Hypothalamus (tissue), 51 donors: Measurements from ENCODE around the gene AKR1C3.
"Not testable (repeated sequence)": the region's sequence is repeated elsewhere in the genome, so short reads cannot be mapped to it uniquely, and the experiment has no call there.

ENCODE experiments used
- DNase-seq, 51 donors: peaks; one replicate each; lab custom pipeline; 2025; lab: John Stamatoyannopoulos, UW

AKR1C3 gene

DNA sequence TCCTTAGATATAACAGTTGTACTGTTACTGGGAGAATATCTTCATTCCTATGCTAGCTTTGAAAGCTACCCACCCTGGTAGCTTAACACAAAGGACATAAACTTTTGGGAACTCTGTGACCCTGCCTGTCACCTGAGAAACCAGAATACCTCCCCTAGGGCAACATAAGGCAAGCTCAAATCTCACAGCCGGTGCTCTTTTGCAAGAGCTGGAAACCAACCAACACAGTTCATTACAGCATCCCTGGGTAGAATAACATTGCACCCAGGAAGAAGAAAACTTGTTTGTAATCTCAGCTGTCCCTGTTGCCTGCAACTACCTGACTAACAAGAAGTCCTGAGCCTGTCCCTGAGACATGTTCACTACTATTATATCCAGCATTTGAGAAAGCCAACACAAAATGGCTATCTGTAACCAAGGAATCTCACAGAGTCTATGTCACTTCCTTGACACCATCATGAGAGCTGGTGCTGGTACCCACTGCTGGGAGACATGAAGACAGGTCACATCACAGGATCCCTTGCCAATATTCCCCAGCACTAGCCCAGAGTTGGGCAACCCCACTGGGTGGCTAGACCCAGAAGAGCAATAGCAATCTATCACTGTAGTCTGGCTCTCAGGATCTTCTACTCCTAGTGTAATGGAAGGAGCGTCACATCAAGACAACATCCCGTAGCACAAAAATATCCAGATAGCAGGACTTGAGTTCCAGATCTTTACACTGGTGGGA is 31.3 kb downstream of the AKR1C3 start:
- DNase-seq: no peak

DNA sequence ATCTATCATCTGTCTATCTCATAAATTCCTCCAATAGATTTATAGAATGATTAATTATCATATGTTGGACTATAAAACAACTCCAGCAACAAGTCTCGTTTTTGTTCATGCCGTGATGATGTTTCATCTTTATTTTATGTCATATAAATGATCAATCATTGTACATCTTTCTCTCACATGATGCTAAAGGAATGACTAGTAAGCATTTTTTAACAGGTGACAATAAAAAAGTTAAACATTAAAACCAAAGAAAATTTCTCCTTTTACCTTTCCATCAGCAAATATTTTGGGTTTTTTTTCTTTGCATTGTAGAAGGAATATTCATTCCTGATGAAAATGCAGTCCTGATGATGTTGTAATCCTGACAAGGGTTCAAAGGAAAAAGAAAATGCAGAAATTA is 41.4 kb downstream of the AKR1C3 start:
- DNase-seq: no peak

DNA sequence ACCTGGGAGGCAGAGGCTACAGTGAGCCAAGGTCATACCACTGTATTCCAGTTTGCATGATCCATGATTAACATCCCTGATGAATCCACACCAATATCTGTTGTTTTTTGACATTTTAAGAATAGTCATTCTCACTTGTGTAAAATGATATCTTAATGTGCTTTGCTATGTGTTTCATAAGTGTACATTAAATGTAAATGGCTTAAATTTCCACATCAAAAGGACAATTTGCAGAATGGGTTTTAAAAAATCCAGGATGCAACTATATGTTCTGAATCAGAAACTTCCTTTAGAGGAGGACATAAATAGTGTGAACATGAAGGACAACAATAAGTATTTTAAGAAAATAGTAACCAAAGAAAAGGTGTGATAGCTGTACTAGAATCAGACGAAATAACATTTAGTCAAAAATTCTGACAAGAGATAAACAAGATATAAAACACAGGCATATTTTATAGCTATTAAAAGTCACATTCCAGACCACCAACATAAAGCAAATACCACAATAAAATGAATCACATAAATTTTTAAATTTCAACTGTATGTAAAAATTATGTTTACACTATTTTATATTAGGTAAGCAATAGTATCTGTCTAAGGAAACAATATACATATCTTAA is 42.4 kb downstream of the AKR1C3 start:
- DNase-seq: no peak

DNA sequence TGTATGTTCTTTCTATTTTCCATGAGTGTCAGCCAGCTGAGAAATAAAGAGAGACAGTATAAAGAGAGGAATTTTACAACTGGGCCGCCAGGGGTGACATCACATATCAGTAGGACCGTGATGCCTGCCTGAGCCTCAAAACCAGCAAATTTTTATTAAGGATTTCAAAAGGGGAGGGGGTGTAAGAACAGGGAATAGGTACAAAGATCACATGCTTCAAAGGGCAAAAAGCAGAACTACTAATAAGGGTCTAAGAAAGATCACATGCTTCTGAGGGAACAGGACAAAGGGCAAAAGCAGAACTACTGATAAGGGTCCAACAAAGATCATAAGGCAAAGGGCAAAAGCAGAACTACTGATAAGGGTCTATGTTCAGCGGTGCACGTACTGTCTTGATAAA is 43.5 kb downstream of the AKR1C3 start:
- DNase-seq: not testable (repeated sequence)

DNA sequence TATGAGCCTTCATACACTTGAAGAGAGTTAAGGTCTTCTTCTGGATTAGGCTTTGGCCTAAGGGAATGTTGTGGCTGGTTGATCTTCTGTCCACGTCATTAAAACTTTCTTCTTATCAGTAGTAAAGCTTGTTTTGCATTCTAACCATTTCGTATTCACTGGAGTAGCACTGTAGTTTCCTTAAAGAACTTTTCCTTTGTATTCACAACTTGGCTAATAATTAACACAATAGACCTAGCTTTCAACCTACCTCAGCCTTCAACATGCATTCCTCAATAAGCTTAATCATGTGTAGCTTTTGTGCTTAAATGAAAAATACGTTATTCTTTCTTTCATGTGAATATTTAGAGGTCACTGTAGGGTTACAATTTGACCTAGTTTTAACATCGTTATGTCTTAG is 48.0 kb downstream of the AKR1C3 start:
- DNase-seq: no peak

DNA sequence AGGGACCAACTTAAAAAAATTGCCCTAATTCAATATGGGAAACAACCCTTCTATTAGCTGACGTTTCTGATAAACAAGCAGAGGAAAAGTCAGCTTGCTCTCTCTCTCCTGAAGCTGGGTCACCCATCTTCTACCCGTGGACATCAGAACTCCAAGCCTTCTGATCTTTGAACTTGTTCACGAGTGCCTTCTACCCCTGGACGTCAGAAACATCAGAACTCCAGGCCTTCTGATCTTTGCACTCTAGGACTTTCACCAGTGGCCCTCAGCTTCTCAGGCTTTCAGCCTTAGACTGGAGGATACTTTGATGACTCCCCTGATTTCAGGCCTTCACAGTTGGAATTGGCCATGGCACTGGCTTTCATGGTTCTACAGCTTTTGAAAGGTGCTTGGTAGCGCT is 48.9 kb downstream of the AKR1C3 start:
- no peak for DNase-seq

- no peak for DNase-seq
These were observed 52.7 kb downstream of the AKR1C3 start for GRCh38 chr10:5146920-5147254.

DNA sequence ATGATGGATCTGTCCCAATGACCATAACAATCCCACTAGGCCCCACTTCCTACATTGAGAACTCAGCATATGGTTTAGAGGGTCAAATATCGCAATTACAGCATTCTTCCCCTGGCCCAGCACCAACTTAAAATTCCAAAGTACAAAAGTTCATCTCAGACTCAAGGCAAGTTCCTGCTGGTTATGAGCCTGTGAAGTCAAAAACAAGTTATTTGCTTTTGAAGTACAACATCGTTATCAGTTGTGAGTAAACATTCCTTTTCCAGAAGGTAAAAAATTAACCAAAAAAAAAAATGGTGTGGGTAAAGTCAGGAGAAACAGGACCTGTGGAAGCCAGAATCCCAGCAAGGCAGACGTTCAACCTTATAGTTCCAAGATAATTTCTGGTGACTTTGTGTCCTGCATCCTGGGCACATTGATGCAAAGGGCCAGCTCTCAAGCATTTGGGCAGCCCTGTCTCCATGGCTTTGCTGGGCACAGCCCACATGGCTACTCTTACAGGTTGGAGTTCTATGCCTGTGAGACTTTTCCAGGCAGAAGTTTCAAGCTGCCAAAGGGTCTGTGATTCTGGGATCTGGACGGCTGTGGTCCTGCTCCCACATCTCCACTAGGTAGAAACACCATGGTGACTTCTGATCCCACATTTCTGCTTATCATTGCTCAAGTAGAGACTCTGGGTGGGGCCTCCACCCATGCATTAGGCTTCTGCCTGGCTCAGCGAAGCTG is 53.2 kb downstream of the AKR1C3 start:
- no peak for DNase-seq

- DNase-seq: no peak
These were observed 53.9 kb downstream of the AKR1C3 start for GRCh38 chr10:5147981-5148677.

- DNase-seq: no peak
These were observed 54.4 kb downstream of the AKR1C3 start for GRCh38 chr10:5148678-5149032.

DNA sequence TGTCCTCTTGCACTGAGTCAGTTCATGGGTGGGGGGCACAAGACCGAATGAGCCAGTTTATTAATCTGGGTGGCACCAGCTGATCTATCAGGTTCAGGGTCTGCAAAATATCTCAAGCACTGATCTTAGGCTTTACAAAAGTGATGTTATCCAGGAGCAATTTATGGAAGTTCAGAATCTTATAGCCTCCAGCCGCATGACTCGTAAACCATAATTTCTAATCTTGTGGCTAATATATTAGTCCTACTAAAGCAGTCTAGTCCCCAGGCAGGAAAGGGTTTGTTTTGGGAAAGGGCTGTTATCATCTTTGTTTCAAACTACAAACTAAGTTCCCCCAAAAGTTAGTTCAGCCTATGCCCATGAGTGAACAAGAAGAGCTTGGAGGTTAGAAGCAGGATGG is 56.9 kb downstream of the AKR1C3 start:
- DNase-seq: no peak

DNA sequence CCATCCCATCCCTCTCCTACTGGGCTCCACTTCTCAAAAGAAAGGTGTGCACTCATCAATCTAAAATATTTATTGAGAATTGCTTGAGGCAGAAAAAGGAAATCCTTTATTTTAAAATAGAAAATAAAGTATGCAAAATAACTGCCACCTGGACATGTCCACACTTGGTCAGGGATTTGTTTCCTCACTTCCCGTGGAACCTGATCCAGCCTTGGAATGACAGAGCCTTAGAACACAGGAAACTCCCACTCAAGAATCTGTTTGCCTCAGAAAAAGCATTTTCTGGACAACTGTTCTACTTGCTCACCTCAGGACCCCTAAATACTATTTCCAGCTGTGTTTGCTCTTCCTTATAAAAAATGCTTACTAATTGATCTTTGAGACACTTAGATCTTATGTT is 61.7 kb downstream of the AKR1C3 start:
- no peak for DNase-seq
